Kidney glomerular epithelial cell (primary cell): ENCODE data around the gene AGRN.
"Not testable (repeated sequence)": the region's sequence is repeated elsewhere in the genome, so short reads cannot be mapped to it uniquely, and the experiment has no call there.

Experiments
- DNase-seq: peaks from one replicate; lab custom pipeline; 2025; lab: John Stamatoyannopoulos, UW

The AGRN gene

GRCh38 chr1:1092149-1092855, 72.4 kb downstream of the AGRN start:
- DNase-seq: no peak

GRCh38 chr1:1092894-1093609, 73.1 kb downstream of the AGRN start:
- no peak for DNase-seq

GRCh38 chr1:1093610-1093943, 73.7 kb downstream of the AGRN start:
- no peak for DNase-seq

- DNase-seq: no peak
Measured at GRCh38 chr1:1094981-1095380, 75.1 kb downstream of the AGRN start.

- not testable (repeated sequence) for DNase-seq
Measured at GRCh38 chr1:1096136-1096535, 76.2 kb downstream of the AGRN start.

- DNase-seq: no peak
Measured at GRCh38 chr1:1098681-1099421, 78.9 kb downstream of the AGRN start.

- DNase-seq: no peak
Measured at GRCh38 chr1:1099506-1100183, 79.7 kb downstream of the AGRN start.

- no peak for DNase-seq
Measured at GRCh38 chr1:1100296-1100695, 80.4 kb downstream of the AGRN start.

GRCh38 chr1:1101503-1101902, 81.6 kb downstream of the AGRN start:
- DNase-seq: no peak

GRCh38 chr1:1104152-1104551, 84.2 kb downstream of the AGRN start:
- DNase-seq: not testable (repeated sequence)
